GM12878 (cell line): ENCODE data around the gene NXN. TPM values are rescaled to one million over a fixed set of nuclear protein-coding genes. Genes with fewer than 3 reads are reported as not detected.

ENCODE experiments used
- ATAC-seq: fragments of 200-7000 bp; cut with Tn5 transposase; 3 replicates; pipeline ENCODE4 v1.9.1; 2020; ENCODE audit warnings: mild to moderate bottlenecking, moderate library complexity
- BruUV-seq: library from RNA; stranded (reverse); fragments of 400-500 nt; replicated peaks from 2 replicates; lab custom pipeline; 2021; lab: Mats Ljungman, UMichigan
- CTCF ChIA-PET: fragments of 300-600 bp; sonication (Branson Sonifier 250); formaldehyde crosslinking; extraction: SDS; loops from one replicate; lab custom pipeline; 2021; ENCODE audit warnings: inconsistent platforms; lab: Yijun Ruan, JAX
- POLR2A ChIA-PET: fragments of 350-600 bp; formaldehyde crosslinking; extraction: SDS; loops from one replicate; lab custom pipeline; 2021; ENCODE audit warnings: inconsistent platforms; lab: Charles Lee
- RAD21 ChIA-PET: fragments of 300-600 bp; sonication (Branson Sonifier 250); formaldehyde crosslinking; loops from one replicate; lab custom pipeline; 2023; ENCODE audit warnings: antibody characterized with exemption; ENCODE audit not compliant: unreplicated experiment; lab: Charles Lee
- SMC1A ChIA-PET: fragments of 300-600 bp; sonication (Branson Sonifier 250); formaldehyde crosslinking; loops from one replicate; lab custom pipeline; 2023; ENCODE audit not compliant: unreplicated experiment, uncharacterized antibody; lab: Charles Lee
- DNase-seq: peaks from one replicate; pipeline ENCODE4 v3.0.0-alpha.2; 2011; ENCODE audit warnings: low read depth, low spot score
- FAIRE-seq: peaks from 3 replicates; lab custom pipeline; 2011; peaks lifted over from hg19 to GRCh38; lab: Jason Lieb, UNC
- H2AFZ ChIP-seq: 2 replicates; pipeline ENCODE4 v1.6.0; 2011; ENCODE audit warnings: low read depth, low read length, control low read depth; ENCODE audit not compliant: control insufficient read depth
- H3K27ac ChIP-seq: 2 replicates; pipeline ENCODE4 v1.5.1; 2011; ENCODE audit warnings: control low read depth; ENCODE audit not compliant: control insufficient read depth, insufficient read depth
- H3K27me3 ChIP-seq, 2 experiments: replicated peaks in 1 of 2; 2 replicates each; pipeline versions ENCODE4 v1.6.0 to v1.6.1; 2011; ENCODE audit warnings: low read length in 1 of 2; ENCODE audit not compliant: control insufficient read depth in 2 of 2, insufficient read depth in 2 of 2
- H3K36me3 ChIP-seq, 2 experiments: 2 replicates each; pipeline ENCODE4 v1.5.1; 2011; ENCODE audit warnings: low read length in 1 of 2; ENCODE audit not compliant: control insufficient read depth in 2 of 2, insufficient read depth in 2 of 2
- H3K4me1 ChIP-seq: 2 replicates; pipeline ENCODE4 v1.6.1; 2011; ENCODE audit warnings: mild to moderate bottlenecking, low read length, moderate library complexity, mixed read lengths; ENCODE audit not compliant: control insufficient read depth, insufficient read depth
- H3K4me2 ChIP-seq: 2 replicates; pipeline ENCODE4 v1.6.0; 2011; ENCODE audit warnings: control low read depth; ENCODE audit not compliant: control insufficient read depth, insufficient read depth
- H3K4me3 ChIP-seq: fragments of 200-600 bp; sonication (generic); 2 replicates; pipeline ENCODE4 v1.5.1; 2016
- H3K79me2 ChIP-seq: 2 replicates; pipeline ENCODE4 v1.6.0; 2011; ENCODE audit warnings: low read length; ENCODE audit not compliant: control insufficient read depth, insufficient read depth
- H3K9ac ChIP-seq: 2 replicates; pipeline ENCODE4 v1.8.0; 2011; ENCODE audit warnings: low read length, control low read depth, mixed read lengths; ENCODE audit not compliant: control insufficient read depth, insufficient read depth
- H3K9me3 ChIP-seq: replicated peaks from 3 replicates; pipeline ENCODE4 v1.5.1; 2011; ENCODE audit warnings: mild to moderate bottlenecking, low read length; ENCODE audit not compliant: control insufficient read depth, insufficient read depth
- H4K20me1 ChIP-seq: 2 replicates; pipeline ENCODE4 v1.6.0; 2011; ENCODE audit not compliant: control insufficient read depth, insufficient read depth
- BHLHE40 ChIP-seq, 2 experiments: fragments of 450-650 bp in 1 of 2; IDR thresholded peaks; 2 replicates each; pipeline ENCODE4 v1.6.1; 2011 to 2017; ENCODE audit warnings: low read depth in 2 of 2, borderline replicate concordance in 1 of 2, improper control_type of control experiment in 1 of 2, low read length in 1 of 2, mild to moderate bottlenecking in 1 of 2
- CEBPB ChIP-seq, 2 experiments: fragments of 150-350 bp in 1 of 2; IDR thresholded peaks; 2 replicates each; pipeline ENCODE4 v1.6.1; 2012 to 2014; ENCODE audit warnings: low read depth in 2 of 2, low read length in 2 of 2, borderline replicate concordance in 1 of 2, inconsistent platforms in 1 of 2
- CHD1 ChIP-seq: IDR thresholded peaks from 2 replicates; pipeline ENCODE4 v1.6.1; 2012; ENCODE audit warnings: low read depth, low read length, improper control_type of control experiment
- CUX1 ChIP-seq: IDR thresholded peaks from 2 replicates; pipeline ENCODE4 v1.6.1; 2012; ENCODE audit warnings: improper control_type of control experiment, low read depth, low read length; ENCODE audit not compliant: insufficient replicate concordance
- DPF2 ChIP-seq: fragments of 450-650 bp; IDR thresholded peaks from 2 replicates; pipeline ENCODE4 v1.6.1; 2017; ENCODE audit warnings: mild to moderate bottlenecking
- E2F4 ChIP-seq: IDR thresholded peaks from 2 replicates; pipeline ENCODE4 v1.6.1; 2012; ENCODE audit warnings: low read depth, low read length, improper control_type of control experiment
- EGR1 ChIP-seq, 2 experiments: IDR thresholded peaks; 1 replicate in 1 of 2; 2 replicates in 1 of 2; pipeline ENCODE4 v1.6.1; 2011 to 2012; ENCODE audit warnings: low read depth in 2 of 2, low read length in 2 of 2, borderline replicate concordance in 1 of 2, mild to moderate bottlenecking in 1 of 2, moderate library complexity in 1 of 2
- ELK1 ChIP-seq: IDR thresholded peaks from 2 replicates; pipeline ENCODE4 v1.6.1; 2012; ENCODE audit warnings: low read depth, low read length, improper control_type of control experiment
- FOS ChIP-seq: IDR thresholded peaks from 3 replicates; pipeline ENCODE4 v1.6.1; 2011; ENCODE audit warnings: borderline replicate concordance; ENCODE audit not compliant: insufficient read length; ENCODE audit errors: extremely low read depth
- KDM1A ChIP-seq: fragments of 200-600 bp; sonication (generic); IDR thresholded peaks from 2 replicates; pipeline ENCODE4 v1.6.1; 2016; ENCODE audit warnings: borderline replicate concordance
- KLF5 ChIP-seq: fragments of 450-650 bp; IDR thresholded peaks from 2 replicates; pipeline ENCODE4 v1.6.1; 2014; ENCODE audit warnings: mild to moderate bottlenecking; ENCODE audit not compliant: partially characterized antibody
- MTA2 ChIP-seq: fragments of 450-650 bp; IDR thresholded peaks from 2 replicates; pipeline ENCODE4 v1.6.1; 2016; ENCODE audit warnings: low read depth, mild to moderate bottlenecking, moderate library complexity
- MYC ChIP-seq: IDR thresholded peaks from 2 replicates; pipeline ENCODE4 v1.6.1; 2011; ENCODE audit warnings: mild to moderate bottlenecking, low read length, moderate library complexity, inconsistent platforms; ENCODE audit not compliant: insufficient read depth, insufficient replicate concordance, insufficient read length, severe bottlenecking
- POU2F2 ChIP-seq: IDR thresholded peaks from 3 replicates; pipeline ENCODE4 v1.6.1; 2011; ENCODE audit warnings: low read depth, mild to moderate bottlenecking, low read length, borderline replicate concordance
- RCOR1 ChIP-seq: conservative IDR thresholded peaks from 2 replicates; pipeline ENCODE4 v1.6.1; 2012; ENCODE audit warnings: low read depth, low read length, improper control_type of control experiment
- SUZ12 ChIP-seq: fragments of 200-600 bp; sonication (generic); IDR thresholded peaks from one replicate; pipeline ENCODE4 v1.6.1; 2018; ENCODE audit warnings: antibody characterized with exemption, mild to moderate bottlenecking; ENCODE audit not compliant: unreplicated experiment
- WGBS: methylation state at CpG from one replicate; pipeline ENCODE4 v1.1.6; 2016; ENCODE audit warnings: low lambda C conversion rate; ENCODE audit not compliant: insufficient replicate concordance, insufficient coverage; ENCODE audit errors: missing lambda C conversion rate; 5-methylcytosine and 5-hydroxymethylcytosine counted together
- in situ Hi-C: fragments of 300-500 bp; cut with MboI; formaldehyde crosslinking; loops from 9 replicates; pipeline ENCODE4 v1.14.3; 2018; ENCODE audit warnings: mixed read lengths
- intact Hi-C: fragments of 100-400 bp; cut with micrococcal nuclease; formaldehyde crosslinking; loops from one replicate; pipeline ENCODE4 v1.14.2; 2022; ENCODE audit not compliant: unreplicated experiment
- polyA plus RNA-seq, 11 experiments: library from polyadenylated mRNA; depleted of rRNA in 4 of 11; unstranded in 6 of 11; stranded (reverse) in 5 of 11; fragments of >200 nt; fragmentation: Nextera tagmentation in 4 of 11; fragmentation: Illumina TruSeq in 1 of 11; extraction: Ambion mirVana in 4 of 11; extraction: Trizol in 1 of 11; gene quantifications; 1 replicate in 1 of 11; 2 replicates in 10 of 11; pipeline versions ENCODE4 v1.2.1 to v1.2.3, GENCODE V29; 2011 to 2016; ENCODE audit warnings: inconsistent platforms in 2 of 11, missing spikeins in 2 of 11, low read depth in 1 of 11
- total RNA-seq, 4 experiments: library from RNA; depleted of rRNA in 3 of 4; stranded (reverse); fragments of >200 nt in 3 of 4; fragmentation: Illumina TruSeq in 1 of 4; extraction: Trizol in 1 of 4; gene quantifications; 2 replicates each; pipeline versions ENCODE4 v1.2.1 to v1.2.3, GENCODE V29; 2013 to 2021

The NXN gene
- total and polyA plus RNA-seq, 10 of the 15 experiments (the other 5 are each of a cell fraction or from before 2014, with no cell fraction given) = 0.04 to 1.2 (median 0.30) TPM

- no peaks in the 10 kb centered on the region for H3K79me2 ChIP-seq
- ChIA-PET RAD21 (no interaction called here), POLR2A (no interaction called here), SMC1A (no interaction called here), CTCF (no interaction called here)
- H4K20me1 ChIP-seq = no peaks in the 10 kb centered on the region
- FAIRE-seq (no peak), DNase-seq (no peak), ATAC-seq (no peak)
- intact Hi-C loops = no loop called here
- no peak overlapping the region for H2AFZ ChIP-seq
- no peaks in the 10 kb centered on the region for H3K36me3 ChIP-seq
- H3K4me2 ChIP-seq = no peak overlapping the region
- TF ChIP-seq MYC (no peak), DPF2 (no peak), CHD1 (no peak), POU2F2 (no peak), SUZ12 (no peak), KLF5 (no peak), CEBPB (IDR thresholded peaks at IDR 0.05; ENCODE audit: borderline replicate concordance in 1 of 2, low read depth in 2 of 2, low read length in 2 of 2) (no peak), KDM1A (no peak), EGR1 (IDR thresholded peaks at IDR 0.05; ENCODE audit: borderline replicate concordance in 1 of 2, low read depth in 2 of 2, low read length in 2 of 2) (no peak), CUX1 (no peak), RCOR1 (no peak), E2F4 (no peak), MTA2 (no peak), BHLHE40 (IDR thresholded peaks at IDR 0.05; ENCODE audit: borderline replicate concordance in 1 of 2, low read depth in 2 of 2, low read length in 1 of 2) (no peak), ELK1 (no peak), FOS (no peak)
- 59% methylated on average over 6 of the region's 6 CpGs for WGBS
- peaks cover 3 to 11% of the 10 kb centered on the region in 2 experiments; a peak in 2 of 4 replicates for H3K27me3 ChIP-seq
- H3K4me1 ChIP-seq = peaks cover 7% of the 10 kb centered on the region; the same call in 1 of the 2 replicates
- H3K27ac ChIP-seq = no peak overlapping the region
- H3K4me3 ChIP-seq = no peak overlapping the region
- H3K9me3 ChIP-seq = no peaks in the 10 kb centered on the region
- no TSS peak for BruUV-seq
- no peak overlapping the region for H3K9ac ChIP-seq
- in situ Hi-C loops = no loop called here
Measured at GRCh38 chr17:977166-977565, 2.4 kb downstream of the NXN start.
